OCI-M2 (cell line): Measurements from ENCODE around the gene ST8SIA2.
"Not testable (repeated sequence)": the region's sequence is repeated elsewhere in the genome, so short reads cannot be mapped to it uniquely, and the experiment has no call there.

Experiments used
- DNase-seq: peaks from one replicate; lab custom pipeline; 2025; ENCODE audit not compliant: unreplicated experiment; lab: John Stamatoyannopoulos, UW

ST8SIA2 gene

DNA sequence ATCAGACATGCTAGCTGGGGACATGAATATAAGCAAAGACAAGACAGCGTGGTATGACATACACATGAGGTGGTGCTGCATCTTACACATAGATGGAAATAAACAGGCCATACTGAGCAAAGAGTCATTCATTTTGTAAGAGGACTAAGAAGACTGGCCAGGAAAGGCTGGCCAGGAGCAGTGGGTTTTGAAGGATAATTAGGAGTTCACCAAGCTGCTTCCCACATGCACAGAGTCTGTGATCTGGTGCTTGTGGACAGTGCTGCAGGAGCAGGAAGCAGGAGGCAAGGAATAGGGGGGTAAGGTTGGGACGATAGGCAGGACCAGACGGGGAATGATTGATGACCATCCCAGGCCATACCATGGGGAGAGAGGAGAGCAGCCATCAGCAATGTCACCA, 41.5 kb downstream of the ST8SIA2 start:
- no peak for DNase-seq

- DNase-seq: no peak
These were observed 44.8 kb downstream of the ST8SIA2 start for GRCh38 chr15:92438471-92438870.

DNA sequence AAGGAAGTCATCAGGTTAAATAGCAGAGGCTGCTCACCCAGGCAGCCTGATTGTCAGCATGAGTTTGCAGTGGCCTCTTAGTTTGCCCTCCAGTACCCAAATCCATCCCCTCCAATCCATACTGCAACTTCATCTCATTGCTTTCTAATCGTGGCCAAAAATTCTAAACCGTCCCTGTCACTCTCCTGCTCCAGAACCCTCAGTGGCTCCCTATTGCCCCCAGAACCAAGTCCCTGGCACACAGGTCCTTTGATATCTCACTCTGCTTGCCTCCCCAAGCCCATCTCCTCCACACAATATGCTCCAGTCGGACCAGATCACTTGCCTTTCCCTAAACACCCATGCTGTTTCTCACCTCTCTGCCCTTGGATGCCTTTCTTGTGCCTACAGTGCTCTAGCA, 49.7 kb downstream of the ST8SIA2 start:
- DNase-seq: no peak

- no peak for DNase-seq
These were observed 51.0 kb downstream of the ST8SIA2 start for GRCh38 chr15:92444631-92445030.

GRCh38 chr15:92448370-92448769, 54.7 kb downstream of the ST8SIA2 start:
- DNase-seq: no peak

GRCh38 chr15:92449476-92449875, 55.8 kb downstream of the ST8SIA2 start:
- no peak for DNase-seq

GRCh38 chr15:92451225-92451825, 57.6 kb downstream of the ST8SIA2 start:
- no peak for DNase-seq

- DNase-seq: no peak
These were observed 58.5 kb downstream of the ST8SIA2 start for GRCh38 chr15:92452143-92452542.

DNA sequence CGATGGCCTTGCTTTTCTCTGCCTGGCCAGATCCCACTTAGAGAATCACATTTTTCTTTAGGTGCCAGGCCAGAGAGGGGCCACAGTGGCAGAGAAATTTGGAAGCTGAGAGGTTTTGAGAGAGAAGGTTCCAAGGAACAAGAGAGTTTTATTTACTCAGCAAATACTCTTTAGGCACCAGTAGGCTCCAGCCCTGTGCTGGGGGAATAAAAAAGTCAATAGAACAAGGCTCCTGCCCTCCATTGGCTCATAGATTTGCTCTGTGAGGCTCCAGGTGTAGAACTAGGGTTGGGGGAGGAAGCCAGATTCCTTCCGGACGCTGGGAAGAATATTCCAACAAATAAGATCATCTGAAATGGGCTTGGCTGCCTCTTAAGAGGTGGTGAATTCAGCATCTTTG, 59.9 kb downstream of the ST8SIA2 start:
- no peak for DNase-seq

DNA sequence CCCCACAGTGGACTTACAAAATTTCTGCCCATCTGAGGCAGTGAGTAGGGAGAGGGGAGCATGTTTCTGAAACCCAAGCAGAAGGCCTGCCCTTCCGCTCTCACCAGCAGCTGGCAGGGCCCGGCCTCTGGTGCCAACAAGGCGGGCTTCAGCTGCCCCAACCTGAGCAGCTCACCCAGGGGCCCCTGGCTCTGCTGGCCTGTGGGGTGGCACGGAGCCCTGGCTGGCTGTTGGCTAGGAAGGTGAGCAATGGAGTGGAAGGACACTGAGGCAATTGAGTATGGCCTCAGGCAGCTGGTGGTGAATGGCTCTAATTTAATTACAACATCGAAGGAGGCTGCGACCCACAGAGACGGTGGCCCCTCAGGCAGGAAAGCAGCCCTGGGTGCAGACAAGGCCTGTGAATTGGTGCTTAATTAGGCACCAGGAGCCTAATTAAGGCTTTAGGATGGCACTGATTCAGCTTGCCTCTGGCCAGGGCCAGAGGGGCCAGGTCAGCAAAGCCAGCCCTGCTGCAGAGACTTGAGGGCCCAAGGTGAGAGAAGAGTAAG, 60.9 kb downstream of the ST8SIA2 start:
- no peak for DNase-seq

GRCh38 chr15:92455271-92455670, 61.6 kb downstream of the ST8SIA2 start:
- DNase-seq: no peak

- no peak for DNase-seq
These were observed 63.9 kb downstream of the ST8SIA2 start for GRCh38 chr15:92457471-92458041.

DNA sequence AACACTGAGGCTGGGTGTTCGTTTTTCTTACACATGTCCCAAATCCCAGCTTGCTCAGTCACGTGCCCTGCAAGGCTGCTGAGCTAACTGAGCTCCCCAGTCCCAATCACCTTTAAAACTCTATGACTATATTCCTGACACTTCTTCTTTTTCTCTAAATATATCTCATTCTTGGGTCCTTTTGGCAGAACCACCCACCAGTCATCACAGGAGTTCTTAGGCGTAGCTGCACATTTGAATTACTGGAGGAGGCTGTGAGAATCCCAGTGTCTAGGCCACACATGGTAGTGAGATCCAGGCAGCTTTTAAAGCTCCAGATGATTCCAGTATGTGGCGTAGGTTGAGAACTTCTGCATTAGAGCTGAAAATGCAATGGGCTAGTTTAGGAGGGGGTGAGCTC, 66.3 kb downstream of the ST8SIA2 start:
- DNase-seq: no peak

DNA sequence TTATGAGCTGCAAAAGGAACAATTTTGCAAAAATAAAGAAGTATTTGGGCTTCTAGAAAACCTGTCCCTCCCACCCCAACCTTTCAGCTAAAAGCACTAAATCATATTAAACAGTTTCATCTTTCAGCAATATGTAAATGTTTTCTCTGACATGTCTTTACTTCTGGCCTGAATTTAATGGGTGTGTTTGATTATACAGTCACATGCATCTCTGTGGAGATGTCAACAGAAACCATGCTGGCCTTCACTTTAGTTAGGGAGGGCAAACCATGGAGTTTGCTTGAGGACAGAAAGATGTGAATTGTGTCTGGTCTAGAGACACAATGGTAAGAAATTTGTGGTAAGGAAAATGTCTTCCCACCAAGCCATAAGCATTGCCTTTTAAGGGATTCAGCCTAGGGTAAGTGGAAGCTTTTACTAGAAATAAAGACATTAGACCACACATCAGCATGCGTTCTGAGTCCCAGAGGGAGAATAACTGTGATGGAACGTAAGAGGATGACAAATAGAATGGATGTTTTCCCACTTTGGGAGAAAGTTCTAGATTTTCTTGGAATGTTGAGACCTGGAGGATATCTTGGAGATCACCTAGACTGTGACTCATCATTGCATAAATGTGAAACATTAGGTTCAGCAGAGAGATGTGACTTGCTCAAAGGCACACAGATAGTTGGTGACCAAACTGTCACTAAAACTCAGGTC, 68.9 kb downstream of the ST8SIA2 start:
- no peak for DNase-seq

- no peak for DNase-seq
These were observed 69.7 kb downstream of the ST8SIA2 start for GRCh38 chr15:92463352-92463751.

- DNase-seq: no peak
These were observed 70.1 kb downstream of the ST8SIA2 start for GRCh38 chr15:92463826-92464225.

GRCh38 chr15:92466834-92467233, 73.2 kb downstream of the ST8SIA2 start:
- DNase-seq: no peak

DNA sequence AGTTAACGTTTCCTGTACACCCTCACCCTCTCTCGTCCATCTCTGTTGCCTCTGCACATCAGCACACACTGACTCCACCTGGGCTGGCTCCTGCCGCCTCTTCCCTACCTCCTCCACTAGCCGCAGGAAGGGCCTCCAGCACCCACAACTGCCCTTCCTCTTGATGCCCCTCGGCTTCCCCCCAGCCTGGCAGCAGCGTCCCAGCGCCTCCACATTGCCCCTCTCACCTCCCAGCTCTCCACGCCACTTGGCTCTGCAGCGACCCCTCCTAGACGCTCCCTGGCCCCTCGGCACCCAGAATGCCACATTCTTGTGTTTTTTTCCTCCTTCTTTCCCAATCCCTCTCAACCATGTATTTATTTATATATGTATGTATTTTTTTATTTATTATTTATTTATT, 73.6 kb downstream of the ST8SIA2 start:
- DNase-seq: no peak

DNA sequence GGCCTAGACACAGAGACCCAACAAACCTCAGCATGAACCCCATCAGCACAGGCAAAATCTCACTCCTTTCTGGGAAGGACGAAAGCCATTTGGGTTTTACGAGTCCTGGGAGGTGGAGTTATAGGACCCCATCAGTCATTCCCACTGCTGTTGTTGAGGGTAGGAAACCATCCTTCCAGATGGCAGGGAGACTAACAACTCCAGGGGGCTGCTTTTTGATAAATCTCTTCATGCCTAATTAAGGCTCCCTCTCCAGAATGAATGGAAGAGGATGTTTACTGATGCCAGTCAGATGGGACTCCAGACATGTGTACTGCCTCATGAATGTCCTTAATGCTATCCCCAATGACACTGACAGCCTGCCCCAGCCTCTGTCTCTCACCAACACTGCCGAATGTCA, 75.3 kb downstream of the ST8SIA2 start:
- no peak for DNase-seq

DNA sequence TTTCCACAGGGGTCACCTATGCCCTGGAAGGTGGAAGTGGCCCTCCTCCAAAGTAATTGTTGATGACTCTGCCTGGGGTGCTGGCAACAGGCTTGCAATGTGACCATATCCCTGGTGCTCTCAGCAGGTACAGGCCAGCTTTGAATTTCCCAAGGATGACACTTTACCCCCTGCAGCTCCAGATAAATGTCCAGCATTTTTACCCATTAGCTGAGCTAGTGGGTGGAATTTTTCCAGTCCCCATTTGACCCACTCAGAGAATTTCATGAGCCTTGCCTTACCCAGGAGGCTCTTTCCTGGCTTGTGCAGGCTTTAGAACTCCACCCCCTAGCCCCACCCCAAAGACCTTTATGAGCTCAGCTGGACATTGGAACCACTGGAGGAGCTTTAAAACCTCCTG, 77.6 kb downstream of the ST8SIA2 start:
- no peak for DNase-seq

DNA sequence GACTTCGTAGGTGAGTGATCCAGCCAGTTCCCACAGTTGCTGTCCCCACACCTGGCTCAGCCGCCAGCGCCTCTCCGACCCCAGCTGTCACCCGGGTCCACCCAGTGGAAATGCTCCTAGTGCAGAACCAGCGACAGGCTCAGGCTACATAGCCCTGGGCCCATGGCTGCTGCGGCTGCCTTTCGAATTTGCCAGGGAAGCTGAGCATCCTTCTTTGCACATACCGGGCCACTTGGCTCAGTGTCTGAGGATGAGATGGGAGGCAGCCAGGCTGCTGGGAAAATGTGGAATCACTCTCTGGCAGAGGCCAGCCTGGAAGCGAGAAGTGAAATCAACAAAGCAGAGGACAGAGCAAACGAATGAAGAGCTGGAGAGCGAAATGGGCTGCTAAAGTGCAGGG, 80.1 kb downstream of the ST8SIA2 start:
- DNase-seq: no peak

DNA sequence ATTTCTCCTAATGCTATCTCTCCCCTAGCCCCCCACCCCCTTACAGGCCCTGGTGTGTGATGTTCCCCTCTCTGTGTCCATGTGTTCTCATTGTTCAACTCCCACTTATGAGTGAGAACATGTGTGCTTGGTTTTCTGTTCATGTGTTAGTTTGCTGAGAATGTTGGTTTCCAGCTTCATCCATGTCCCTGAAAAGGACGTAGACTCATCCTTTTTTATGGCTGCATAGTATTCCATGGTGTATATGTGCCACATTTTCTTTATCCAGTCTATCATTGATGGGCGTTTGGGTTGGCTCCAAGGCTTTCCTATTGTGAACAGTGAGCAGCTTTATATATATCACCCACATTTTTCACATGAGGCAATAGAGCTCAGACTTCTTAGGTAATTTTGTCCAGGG, 86.0 kb downstream of the ST8SIA2 start:
- not testable (repeated sequence) for DNase-seq
